GM12891 (cell line): ENCODE measurements around the gene NXNL2.

ENCODE experiments used
- DNase-seq: peaks from one replicate; pipeline ENCODE4 v3.0.0; 2011; ENCODE audit warnings: low spot score; ENCODE audit not compliant: insufficient read length
- FAIRE-seq: peaks from 2 replicates; lab custom pipeline; 2011; peaks lifted over from hg19 to GRCh38; lab: Jason Lieb, UNC
- PAX5 ChIP-seq: IDR thresholded peaks from 2 replicates; pipeline ENCODE4 v1.6.1; 2011; ENCODE audit warnings: low read length, moderate library complexity, mild to moderate bottlenecking; ENCODE audit not compliant: insufficient read depth, severe bottlenecking
- POLR2A ChIP-seq: IDR thresholded peaks from 2 replicates; pipeline ENCODE4 v1.6.1; 2011; ENCODE audit warnings: low read depth, low read length, control low read depth
- POLR2AphosphoS5 ChIP-seq: IDR thresholded peaks from 2 replicates; pipeline ENCODE4 v1.6.1; 2011; ENCODE audit warnings: low read depth, low read length, control low read depth
- POU2F2 ChIP-seq: IDR thresholded peaks from 2 replicates; pipeline ENCODE4 v1.6.1; 2011; ENCODE audit warnings: low read depth, mild to moderate bottlenecking, control low read depth, low read length, moderate library complexity
- SPI1 ChIP-seq: IDR thresholded peaks from 2 replicates; pipeline ENCODE4 v1.6.1; 2011; ENCODE audit warnings: low read depth, low read length, control low read depth
- TAF1 ChIP-seq: IDR thresholded peaks from 2 replicates; pipeline ENCODE4 v1.6.1; 2011; ENCODE audit warnings: low read depth, low read length, control low read depth

The NXNL2 gene

DNA sequence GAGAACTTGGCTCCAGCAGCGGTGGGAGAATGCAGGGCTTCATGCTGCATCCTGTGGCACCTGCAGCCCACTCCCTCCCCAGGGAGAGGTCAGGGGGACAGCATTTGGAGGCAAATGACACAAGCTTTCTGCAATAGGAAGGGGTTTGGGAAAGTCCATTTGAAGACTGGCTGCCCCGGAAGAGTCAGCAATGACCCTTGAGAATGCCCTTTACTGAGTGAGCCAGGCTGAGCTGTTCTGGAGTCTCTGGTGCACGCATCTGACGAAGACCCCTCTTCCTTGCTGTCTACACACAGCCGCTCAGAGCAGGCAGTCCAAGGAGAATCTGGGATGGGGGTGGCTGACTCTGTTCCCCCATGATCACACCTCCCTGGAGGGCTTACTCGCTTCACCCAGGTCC is 5.5 kb upstream of the NXNL2 start:
- DNase-seq (no peak), FAIRE-seq (no peak)
- TF ChIP-seq POLR2A, result no peak
- TF ChIP-seq PAX5, result no peak
- no peak for TF ChIP-seq SPI1
- no peak for TF ChIP-seq TAF1
- no peak for TF ChIP-seq POLR2AphosphoS5
- TF ChIP-seq POU2F2, result no peak

DNA sequence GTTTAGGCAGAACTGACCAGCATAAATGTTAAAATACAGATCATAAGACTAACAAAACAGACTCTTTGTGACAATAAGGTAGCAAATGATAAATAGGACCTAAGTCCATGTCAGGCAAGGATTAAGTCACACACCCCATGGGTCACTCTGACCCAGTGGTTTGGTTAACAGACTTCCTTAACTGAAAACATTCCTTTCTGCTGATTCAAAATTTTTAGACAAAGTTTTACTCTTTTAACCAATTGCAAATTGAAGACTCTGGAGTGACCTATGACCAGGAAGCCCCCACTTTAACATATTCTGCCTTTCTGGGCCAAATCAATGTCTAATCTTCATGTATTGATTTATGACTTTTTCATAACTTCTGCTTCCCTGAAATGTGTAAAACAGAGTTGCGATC is 4.9 kb upstream of the NXNL2 start:
- DNase-seq (no peak), FAIRE-seq (no peak)
- no peak for TF ChIP-seq SPI1

DNA sequence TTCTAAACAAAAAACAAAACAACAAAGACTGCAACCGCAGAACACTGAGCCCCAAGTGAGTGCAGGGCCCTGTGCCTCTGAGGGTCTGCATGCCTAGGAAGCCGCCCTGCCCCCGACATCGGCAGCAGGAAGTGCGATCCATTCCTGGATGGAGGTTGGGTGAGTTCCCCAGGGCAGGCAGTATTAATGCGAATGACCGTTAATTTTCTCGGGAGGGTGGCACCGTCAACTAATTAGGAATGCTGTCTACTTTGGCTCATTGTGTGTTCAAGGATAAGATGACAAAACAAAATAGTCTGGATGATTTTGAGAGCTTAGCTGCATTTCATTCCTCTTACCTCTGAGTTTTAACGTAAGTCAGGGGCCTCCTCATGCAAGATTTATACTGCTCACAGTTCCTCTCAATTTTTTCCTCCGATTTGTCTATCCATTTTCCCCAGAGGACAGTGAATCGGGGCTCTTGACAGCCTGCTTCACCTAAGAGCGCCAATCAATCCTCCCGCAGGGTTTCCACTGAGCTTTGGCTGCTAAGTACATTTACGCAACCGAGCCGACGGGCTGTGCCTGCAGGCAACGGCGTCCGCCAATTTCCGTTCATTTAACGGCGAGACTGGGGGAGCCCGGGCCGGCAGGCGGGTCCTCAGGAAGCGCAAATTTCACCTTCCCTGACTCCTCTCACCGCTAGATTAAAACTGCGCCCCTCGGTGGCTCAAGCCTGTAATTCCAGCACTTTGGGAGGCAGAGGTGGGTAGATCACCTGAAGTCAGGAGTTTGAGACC is 2.9 kb upstream of the NXNL2 start:
- FAIRE-seq (no peak), DNase-seq (no peak)
- TF ChIP-seq TAF1, result no peak
- TF ChIP-seq POU2F2, result no peak
- TF ChIP-seq POLR2AphosphoS5, result no peak
- TF ChIP-seq SPI1, result no peak
- no peak for TF ChIP-seq POLR2A
- no peak for TF ChIP-seq PAX5

DNA sequence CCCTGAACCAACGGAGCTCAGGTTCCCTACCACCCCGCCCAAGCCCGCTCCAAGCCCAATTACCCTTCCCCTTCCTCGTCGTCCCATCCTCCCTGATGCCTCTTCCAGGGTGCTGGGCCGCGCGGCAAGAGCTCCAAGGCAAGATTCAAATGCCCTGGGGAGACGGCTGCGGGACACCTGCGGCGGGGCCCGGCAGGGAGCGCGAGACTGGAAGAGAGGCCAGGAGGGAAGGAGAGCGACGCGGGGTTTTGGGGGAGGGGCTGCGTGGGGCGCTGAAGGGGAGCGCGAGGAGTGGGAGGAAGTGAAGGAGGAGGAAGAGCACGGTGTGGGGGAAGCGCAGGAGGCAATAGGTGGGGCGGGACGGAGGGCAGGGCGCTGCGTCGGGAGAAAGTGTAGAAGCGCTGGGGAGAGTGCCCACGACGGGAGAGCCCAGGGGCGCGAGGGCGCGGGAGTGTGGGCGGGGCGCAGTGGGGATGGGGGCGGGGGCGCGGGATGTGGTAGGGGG is 975 bp upstream of the NXNL2 start:
- FAIRE-seq, result no peak
- DNase-seq, result no peak
- TF ChIP-seq POLR2A (no peak), TAF1 (no peak), POU2F2 (no peak), SPI1 (no peak), POLR2AphosphoS5 (no peak), PAX5 (no peak)

DNA sequence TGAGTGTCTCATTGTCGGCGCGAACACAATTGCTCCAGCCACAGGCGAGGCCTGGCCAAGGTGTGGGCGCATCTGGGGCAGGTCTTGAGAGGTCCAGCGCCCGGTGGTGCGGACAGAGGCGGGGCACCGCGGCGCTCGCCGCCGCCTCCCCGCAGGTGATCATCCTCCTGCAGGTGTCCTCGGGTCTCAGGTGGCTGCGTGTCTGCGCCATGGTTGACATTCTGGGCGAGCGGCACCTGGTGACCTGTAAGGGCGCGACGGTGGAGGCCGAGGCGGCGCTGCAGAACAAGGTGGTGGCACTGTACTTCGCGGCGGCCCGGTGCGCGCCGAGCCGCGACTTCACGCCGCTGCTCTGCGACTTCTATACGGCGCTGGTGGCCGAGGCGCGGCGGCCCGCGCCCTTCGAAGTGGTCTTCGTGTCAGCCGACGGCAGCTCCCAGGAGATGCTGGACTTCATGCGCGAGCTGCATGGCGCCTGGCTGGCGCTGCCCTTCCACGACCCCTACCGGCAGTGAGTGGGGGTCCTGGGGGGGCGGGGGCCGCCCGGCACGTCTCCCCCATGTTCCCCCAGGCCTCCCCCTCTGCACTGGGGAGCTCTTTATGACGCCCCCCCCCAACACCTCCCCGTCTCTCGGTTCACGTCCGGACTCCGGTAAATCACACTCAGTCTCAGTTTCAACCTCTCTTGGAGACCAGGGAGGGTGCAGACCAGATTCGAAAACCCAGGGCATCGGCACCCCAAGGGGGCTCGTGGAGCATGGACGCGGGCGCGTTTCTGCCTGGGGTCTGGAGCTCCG is 446 bp downstream of the NXNL2 start:
- DNase-seq (no peak), FAIRE-seq (no peak)
- TF ChIP-seq PAX5 (no peak), POLR2A (no peak), POU2F2 (no peak), SPI1 (no peak), POLR2AphosphoS5 (no peak), TAF1 (no peak)

DNA sequence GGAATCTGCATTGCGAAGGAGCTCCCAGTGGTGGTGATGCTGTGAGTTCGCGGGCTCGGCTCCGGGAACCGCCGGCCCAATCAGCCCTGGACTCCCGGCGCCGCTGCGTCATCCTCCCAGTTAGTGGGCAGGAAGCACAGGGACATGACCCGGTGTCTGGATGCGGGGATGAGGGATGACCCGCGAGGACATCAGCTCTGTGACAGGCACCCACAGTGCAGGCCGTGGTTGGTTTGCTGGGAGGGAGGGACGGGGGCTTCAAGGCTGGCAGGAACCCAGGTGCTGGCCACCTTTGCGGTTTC is 996 bp downstream of the NXNL2 start:
- FAIRE-seq (no peak), DNase-seq (no peak)
- no peak for TF ChIP-seq TAF1
- no peak for TF ChIP-seq POLR2A
- TF ChIP-seq PAX5, result no peak
- no peak for TF ChIP-seq SPI1
- no peak for TF ChIP-seq POU2F2
- no peak for TF ChIP-seq POLR2AphosphoS5

DNA sequence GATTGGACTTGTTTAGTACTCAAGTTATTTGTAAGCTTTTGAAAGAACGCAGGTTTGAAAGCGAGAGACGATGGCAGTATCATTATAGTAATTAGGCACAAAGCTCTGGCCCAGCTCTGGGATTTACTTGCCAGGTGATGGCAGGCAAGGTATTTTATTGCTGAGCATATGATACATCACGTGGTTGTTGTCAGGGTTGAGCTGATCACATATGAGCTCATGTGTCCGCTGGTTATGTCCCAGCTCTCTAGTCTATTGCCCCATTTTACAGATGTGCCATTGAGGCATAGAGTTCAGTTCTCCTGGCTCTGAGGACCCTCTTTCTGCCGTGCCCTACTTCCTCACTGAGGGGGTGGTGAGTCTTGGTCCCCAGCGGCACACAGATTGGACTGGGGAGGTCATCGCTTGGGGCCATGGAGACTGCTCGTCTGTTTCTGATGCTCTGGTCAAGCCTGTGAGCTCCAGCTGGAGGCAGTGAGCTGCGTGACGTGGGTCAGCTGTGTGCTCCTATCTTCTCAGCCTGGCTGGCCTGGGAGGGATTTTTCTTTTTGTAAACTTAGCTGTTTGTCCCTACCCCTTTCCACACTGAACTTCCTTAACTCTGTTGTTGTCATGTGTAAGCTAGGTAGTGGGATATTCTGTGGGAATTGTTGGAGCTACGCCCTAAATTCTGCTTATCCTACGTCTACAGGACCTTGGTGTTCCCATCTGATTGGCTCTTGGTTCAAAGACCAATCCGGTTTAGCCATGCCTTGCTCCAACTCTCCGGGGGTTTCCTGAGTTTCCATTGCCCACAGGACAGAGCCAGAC is 2.2 kb downstream of the NXNL2 start:
- FAIRE-seq (no peak), DNase-seq (no peak)
- no peak for TF ChIP-seq POLR2A
- TF ChIP-seq SPI1, result no peak
- no peak for TF ChIP-seq POU2F2
- no peak for TF ChIP-seq PAX5
- no peak for TF ChIP-seq TAF1
- TF ChIP-seq POLR2AphosphoS5, result no peak

DNA sequence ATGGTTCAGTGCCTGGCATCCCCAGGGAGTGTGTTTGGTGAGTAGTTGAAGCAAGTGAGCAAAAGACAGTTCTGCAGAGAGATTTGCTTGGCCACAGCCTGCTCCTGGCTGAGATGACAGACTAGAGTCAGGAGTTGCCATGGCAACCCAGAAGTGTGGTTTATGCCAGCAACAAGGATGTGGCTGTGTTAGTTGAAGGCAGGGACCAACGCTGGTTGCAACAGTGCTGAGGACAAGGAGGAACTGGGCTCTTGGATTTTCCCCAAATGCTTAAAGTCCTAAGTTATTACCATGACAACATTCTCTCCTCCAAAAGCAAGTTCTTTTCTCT is 2.7 kb downstream of the NXNL2 start:
- DNase-seq, result no peak
- no peak for FAIRE-seq
- TF ChIP-seq POU2F2 (no peak), PAX5 (no peak), POLR2A (no peak), POLR2AphosphoS5 (no peak)

DNA sequence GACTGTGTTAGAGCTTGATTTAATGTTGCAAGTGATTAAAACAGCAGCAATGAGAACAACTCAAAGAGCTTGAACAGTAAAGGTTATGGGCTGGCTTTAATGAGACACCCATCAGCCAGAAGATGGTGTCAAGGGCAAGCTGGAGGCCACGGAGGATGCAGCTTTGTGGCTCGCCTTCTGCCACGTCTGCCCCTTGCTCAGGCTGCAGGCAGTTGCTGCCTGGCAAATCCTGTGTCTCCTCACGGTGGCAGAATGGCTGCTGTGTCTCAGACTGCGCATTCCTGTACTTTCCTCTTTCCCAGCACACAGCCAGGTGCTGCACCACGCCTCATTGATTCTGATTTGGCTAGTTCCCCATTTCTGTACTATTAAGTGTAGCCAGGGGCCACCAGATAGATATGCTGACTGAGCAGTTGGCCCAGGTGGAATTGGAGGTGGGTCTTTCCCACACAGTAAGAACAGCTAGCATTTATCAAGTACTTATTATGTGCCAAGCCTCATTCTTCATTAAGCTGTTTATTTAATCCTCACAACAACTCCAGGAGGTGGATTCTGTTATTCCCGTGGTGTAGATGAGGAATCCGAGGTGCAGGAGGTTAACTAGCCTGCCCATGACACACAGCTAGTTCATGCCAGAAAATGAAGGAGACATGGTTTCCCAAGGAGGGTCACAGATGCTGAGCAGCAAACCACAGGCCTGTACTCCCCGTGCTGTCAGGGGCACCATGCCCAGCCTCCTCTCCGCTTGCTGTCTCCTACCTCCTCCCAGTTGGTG is 3.5 kb downstream of the NXNL2 start:
- DNase-seq, result no peak
- TF ChIP-seq TAF1 (no peak), PAX5 (no peak), POU2F2 (no peak), POLR2A (no peak), POLR2AphosphoS5 (no peak), SPI1 (no peak)
- no peak for FAIRE-seq
